Thyroid gland (tissue), 4 donors: ENCODE measurements around the gene PPP5C. TPM values are rescaled to one million over a fixed set of nuclear protein-coding genes. Genes with fewer than 3 reads are reported as not detected.
"Not testable (repeated sequence)": the region's sequence is repeated elsewhere in the genome, so short reads cannot be mapped to it uniquely, and the experiment has no call there.

Source experiments
- DNase-seq, 2 donors: peaks; one replicate each; pipeline ENCODE4 v3.0.0-alpha.2; 2019
- H3K27ac ChIP-seq, 3 donors: fragments of 200-600 bp; sonication (generic); 1 replicate in 2 of 3; 2 replicates in 1 of 3; pipeline ENCODE4 v1.5.1; 2016 to 2019; ENCODE audit warnings: mild to moderate bottlenecking in 1 of 3, moderate library complexity in 1 of 3
- H3K27me3 ChIP-seq: fragments of 200-600 bp; sonication (generic); one replicate; pipeline ENCODE4 v1.5.1; 2019
- H3K36me3 ChIP-seq, 2 donors: fragments of 200-600 bp; sonication (generic); one replicate each; pipeline ENCODE4 v1.5.1; 2016 to 2019
- H3K4me1 ChIP-seq, 2 donors: fragments of 200-600 bp; sonication (generic); one replicate each; pipeline ENCODE4 v1.5.1; 2017 to 2019
- H3K4me3 ChIP-seq, 3 donors: fragments of 200-600 bp; sonication (generic); replicated peaks in 1 of 3; 1 replicate in 2 of 3; 2 replicates in 1 of 3; pipeline ENCODE4 v1.5.1; 2016; ENCODE audit warnings: mild to moderate bottlenecking in 1 of 3
- H3K9me3 ChIP-seq: fragments of 200-600 bp; sonication (generic); one replicate; pipeline ENCODE4 v1.5.1; 2017
- POLR2A ChIP-seq, 2 donors: fragments of 450-650 bp; IDR thresholded peaks; one replicate each; pipeline ENCODE4 v1.6.1; 2017; ENCODE audit warnings: antibody characterized with exemption in 2 of 2, mild to moderate bottlenecking in 2 of 2, moderate library complexity in 1 of 2
- WGBS, 2 donors: methylation state at CpG; one replicate each; pipeline ENCODE4 v1.1.5; 2017; 5-methylcytosine and 5-hydroxymethylcytosine counted together
- intact Hi-C: fragments of 100-400 bp; cut with DNase I; formaldehyde crosslinking; loops from one replicate; pipeline ENCODE4 v1.15.1; 2023
- total RNA-seq, 4 donors: library from RNA; depleted of rRNA; stranded (reverse); fragments of >200 nt; gene quantifications; one replicate each; pipeline ENCODE4 v1.2.3, GENCODE V29; 2016
- TF ChIP-seq, protein P1 (sequence below), 6 experiments: fragments of 200-600 bp in 3 of 6; fragments of 450-650 bp in 3 of 6; sonication (generic) in 3 of 6; IDR thresholded peaks; one replicate each; pipeline ENCODE4 v1.5.1; 2016 to 2019; ENCODE audit warnings: antibody characterized with exemption in 6 of 6, mild to moderate bottlenecking in 2 of 6, inconsistent platforms in 1 of 6, moderate library complexity in 1 of 6

The PPP5C gene
- total RNA-seq, 4 donors from 2014 or later = 63.3 to 112 (median 80.7) TPM

DNA sequence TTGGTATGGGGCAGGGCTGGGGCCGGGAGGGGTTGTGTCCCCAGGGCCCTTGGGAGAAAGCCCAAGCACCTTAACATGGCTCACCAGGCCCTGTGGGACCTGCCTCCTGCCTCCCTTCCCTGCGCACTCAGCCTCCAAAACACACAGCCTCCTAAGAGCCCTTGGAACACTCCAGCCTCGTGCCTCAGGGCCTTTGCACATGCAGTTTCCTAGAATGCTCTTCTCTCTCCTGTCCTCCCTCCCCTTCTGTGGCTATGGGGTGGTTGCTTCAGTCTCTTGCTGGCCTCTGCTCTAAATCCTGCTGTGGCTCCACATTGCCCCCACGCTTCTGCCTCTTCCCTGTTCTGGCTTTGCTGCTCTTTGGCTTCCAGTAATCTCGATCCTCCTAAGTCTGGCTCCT lies 26.3 kb upstream of the PPP5C start:
- no peaks in the 10 kb centered on the region for H3K9me3 ChIP-seq
- intact Hi-C loops = no loop called here
- DNase-seq = no peak
- no peak for TF ChIP-seq POLR2A (IDR thresholded peaks at IDR 0.05)
- TF ChIP-seq, protein P1, sequence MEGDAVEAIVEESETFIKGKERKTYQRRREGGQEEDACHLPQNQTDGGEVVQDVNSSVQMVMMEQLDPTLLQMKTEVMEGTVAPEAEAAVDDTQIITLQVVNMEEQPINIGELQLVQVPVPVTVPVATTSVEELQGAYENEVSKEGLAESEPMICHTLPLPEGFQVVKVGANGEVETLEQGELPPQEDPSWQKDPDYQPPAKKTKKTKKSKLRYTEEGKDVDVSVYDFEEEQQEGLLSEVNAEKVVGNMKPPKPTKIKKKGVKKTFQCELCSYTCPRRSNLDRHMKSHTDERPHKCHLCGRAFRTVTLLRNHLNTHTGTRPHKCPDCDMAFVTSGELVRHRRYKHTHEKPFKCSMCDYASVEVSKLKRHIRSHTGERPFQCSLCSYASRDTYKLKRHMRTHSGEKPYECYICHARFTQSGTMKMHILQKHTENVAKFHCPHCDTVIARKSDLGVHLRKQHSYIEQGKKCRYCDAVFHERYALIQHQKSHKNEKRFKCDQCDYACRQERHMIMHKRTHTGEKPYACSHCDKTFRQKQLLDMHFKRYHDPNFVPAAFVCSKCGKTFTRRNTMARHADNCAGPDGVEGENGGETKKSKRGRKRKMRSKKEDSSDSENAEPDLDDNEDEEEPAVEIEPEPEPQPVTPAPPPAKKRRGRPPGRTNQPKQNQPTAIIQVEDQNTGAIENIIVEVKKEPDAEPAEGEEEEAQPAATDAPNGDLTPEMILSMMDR (IDR thresholded peaks at IDR 0.05) = no peak
- H3K4me3 ChIP-seq = no peak overlapping the region
- no peak overlapping the region for H3K27ac ChIP-seq
- H3K36me3 ChIP-seq = peaks cover 0 to 4% of the 10 kb centered on the region in 2 donors
- 95 to 97% methylated on average over 4 to 5 of the region's 5 CpGs for WGBS, 2 donors
- no peaks in the 10 kb centered on the region for H3K27me3 ChIP-seq
- no peaks in the 10 kb centered on the region for H3K4me1 ChIP-seq

DNA sequence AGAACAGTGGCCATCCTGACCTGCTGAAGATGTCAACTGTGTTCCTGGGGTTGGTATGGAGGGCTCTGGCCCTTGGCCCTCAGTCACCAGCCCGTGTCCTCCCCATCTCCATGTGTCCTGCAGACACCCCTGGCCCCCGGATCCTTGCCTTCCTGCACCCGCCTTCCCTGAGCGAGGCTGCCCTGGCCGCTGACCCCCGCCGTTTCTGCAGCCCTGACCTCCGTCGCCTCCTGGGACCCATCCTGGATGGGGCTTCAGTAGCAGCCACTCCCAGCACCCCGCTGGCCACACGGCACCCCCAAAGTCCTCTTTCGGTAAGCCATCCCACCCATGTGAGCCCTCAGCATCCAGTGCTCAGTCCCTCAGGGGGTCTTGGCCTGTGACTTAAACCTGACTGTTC lies 25.2 kb upstream of the PPP5C start:
- no peaks in the 10 kb centered on the region for H3K4me1 ChIP-seq
- H3K27me3 ChIP-seq = no peaks in the 10 kb centered on the region
- DNase-seq = no peak
- TF ChIP-seq POLR2A (IDR thresholded peaks at IDR 0.05) = no peak
- TF ChIP-seq, protein P1 (IDR thresholded peaks at IDR 0.05) = no peak
- H3K4me3 ChIP-seq = no peak overlapping the region
- intact Hi-C loops = no loop called here
- 94 to 97% methylated on average over 10 to 12 of the region's 12 CpGs for WGBS, 2 donors
- H3K27ac ChIP-seq = no peak overlapping the region
- peaks cover 0 to 10% of the 10 kb centered on the region in 2 donors for H3K36me3 ChIP-seq
- H3K9me3 ChIP-seq = no peaks in the 10 kb centered on the region

DNA sequence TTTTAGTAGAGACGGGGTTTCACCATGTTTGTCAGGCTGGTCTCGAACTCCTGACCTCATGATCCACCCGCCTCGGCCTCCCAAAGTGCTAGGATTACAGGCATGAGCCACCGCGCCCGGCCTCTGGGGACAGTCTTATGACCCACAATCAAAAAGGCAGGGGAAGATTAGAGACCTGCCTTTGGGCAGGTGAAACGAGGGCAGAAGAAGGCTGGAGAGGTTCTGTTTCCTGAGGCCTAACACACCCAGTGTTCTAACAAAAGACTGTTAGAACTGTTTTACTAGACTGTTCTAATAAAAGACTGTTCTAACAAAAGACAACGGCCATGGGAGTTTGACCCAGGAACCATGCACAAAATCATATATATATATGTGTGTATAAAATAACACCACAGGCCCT lies 23.7 kb upstream of the PPP5C start:
- H3K4me1 ChIP-seq, H3K4me3 ChIP-seq, H3K27me3 ChIP-seq, intact Hi-C loops, H3K27ac ChIP-seq, DNase-seq, H3K9me3 ChIP-seq: not testable (repeated sequence)
- 90 to 94% methylated on average over 9 of the region's 9 CpGs for WGBS, 2 donors
- peaks cover 0 to 10% of the 10 kb centered on the region in 2 donors for H3K36me3 ChIP-seq

DNA sequence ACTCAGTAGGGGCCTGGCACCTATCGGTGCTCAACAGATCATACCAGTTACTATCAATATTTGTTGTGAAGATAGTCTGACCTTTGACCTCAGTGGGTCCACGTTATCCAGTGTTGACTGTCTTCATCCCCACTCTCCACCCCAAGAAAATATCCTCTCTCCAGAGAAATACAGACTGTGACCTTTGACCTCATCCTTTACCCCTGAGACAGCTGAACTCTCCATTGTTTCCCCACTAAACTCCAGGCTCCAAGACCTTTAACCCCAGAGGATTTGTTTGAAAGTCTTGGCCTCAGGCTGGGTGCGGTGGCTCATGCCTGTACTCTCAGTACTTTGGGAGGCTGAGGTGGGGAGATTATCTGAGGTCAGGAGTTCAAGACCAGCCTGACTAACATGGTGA lies 22.6 kb upstream of the PPP5C start:
- Histone ChIP-seq H3K4me3 (no peak overlapping the region), H3K9me3 (no peaks in the 10 kb centered on the region), H3K27me3 (no peaks in the 10 kb centered on the region), H3K4me1 (no peaks in the 10 kb centered on the region), H3K27ac (no peak overlapping the region), H3K36me3 (peaks cover 7 to 10% of the 10 kb centered on the region in 2 donors)
- no peak for TF ChIP-seq POLR2A (IDR thresholded peaks at IDR 0.05)
- TF ChIP-seq, protein P1 (IDR thresholded peaks at IDR 0.05) = no peak
- intact Hi-C loops = no loop called here
- WGBS, 2 donors = 80 to 87% methylated on average over 3 of the region's 3 CpGs
- DNase-seq = no peak

DNA sequence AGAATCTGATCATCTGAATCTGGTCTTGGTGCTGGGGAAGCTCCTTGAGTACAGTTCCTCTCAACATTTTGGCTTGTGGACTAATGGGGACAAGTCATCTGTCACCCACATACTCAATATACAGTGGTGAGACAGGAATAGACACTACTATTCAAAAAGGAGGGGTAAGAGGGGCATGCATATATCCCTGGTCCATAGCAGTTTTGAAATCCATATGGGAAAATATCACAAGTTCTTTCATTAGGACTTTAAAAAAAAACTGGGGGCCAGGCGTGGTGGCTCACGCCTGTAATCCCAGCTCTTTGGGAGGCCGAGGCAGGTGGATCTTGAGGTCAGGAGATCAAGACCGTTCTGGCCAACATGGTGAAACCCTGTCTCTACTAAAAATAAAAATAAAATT lies 20.3 kb upstream of the PPP5C start:
- peaks cover 10 to 11% of the 10 kb centered on the region in 2 donors for H3K36me3 ChIP-seq
- no peak overlapping the region for H3K4me3 ChIP-seq
- H3K27ac ChIP-seq = no peak overlapping the region
- no peak for DNase-seq
- no peaks in the 10 kb centered on the region for H3K27me3 ChIP-seq
- no peaks in the 10 kb centered on the region for H3K4me1 ChIP-seq
- WGBS, 2 donors = 94 to 98% methylated on average over 4 of the region's 4 CpGs
- intact Hi-C loops = no loop called here
- H3K9me3 ChIP-seq = no peaks in the 10 kb centered on the region
- TF ChIP-seq, protein P1 (IDR thresholded peaks at IDR 0.05) = no peak
- TF ChIP-seq POLR2A (IDR thresholded peaks at IDR 0.05) = no peak

DNA sequence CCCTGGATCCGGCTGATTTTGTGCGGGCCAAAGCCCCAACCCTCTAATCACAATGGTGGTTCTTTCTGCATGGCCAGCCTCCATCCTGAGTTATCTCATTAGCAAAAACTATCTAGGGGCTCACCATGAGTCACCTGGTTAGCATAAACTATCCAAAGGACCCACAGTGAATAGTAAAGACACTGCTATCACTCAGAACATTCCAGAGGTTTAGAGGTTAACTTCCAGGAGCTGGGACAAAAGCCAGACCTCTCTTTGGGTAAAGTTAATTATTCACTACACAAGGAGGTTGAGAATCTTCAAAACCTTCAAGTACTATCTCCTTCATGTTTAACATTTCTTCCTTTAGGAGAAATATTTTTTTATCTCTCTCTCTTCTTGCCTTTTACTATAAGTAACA lies 18.8 kb upstream of the PPP5C start:
- Histone ChIP-seq H3K4me1 (no peaks in the 10 kb centered on the region), H3K27me3 (no peaks in the 10 kb centered on the region), H3K4me3 (no peak overlapping the region), H3K9me3 (no peaks in the 10 kb centered on the region), H3K27ac (no peak overlapping the region), H3K36me3 (peaks cover 10 to 11% of the 10 kb centered on the region in 2 donors)
- intact Hi-C loops = no loop called here
- DNase-seq = no peak
- 97 to 100% methylated on average over 2 of the region's 2 CpGs for whole genome bisulfite sequencing, 2 donors
- TF ChIP-seq, protein P1 (IDR thresholded peaks at IDR 0.05) = no peak
- TF ChIP-seq POLR2A (IDR thresholded peaks at IDR 0.05) = no peak
